ENCODE results near the gene SYNC. TPM values are rescaled to one million over a fixed set of nuclear protein-coding genes. Genes with fewer than 3 reads are reported as not detected.

The SYNC gene
- total RNA-seq, 2 experiments from 2014 or later, result 0.09 TPM; not detected in 1

- TF ChIP-seq EZH2phosphoT487 (IDR thresholded peaks at IDR 0.05; ENCODE audit: borderline replicate concordance, low read depth, low read length), result no peak
- no peak for TF ChIP-seq CTCF (conservative IDR thresholded peaks at IDR 0.05; ENCODE audit: low read length)
- intact Hi-C loops (cut with micrococcal nuclease; ENCODE audit: unreplicated experiment), result loop anchor here (5.0 kb wide), 1 partner anchor 173 kb away; no protein-coding TSS in a partner anchor
- no peaks in the 10 kb centered on the region for H4K20me1 ChIP-seq (ENCODE audit: insufficient read depth, low read length)
- H3K27ac ChIP-seq (ENCODE audit: low read depth, low read length, poor library complexity, severe bottlenecking), result no peak overlapping the region
- no peaks in the 10 kb centered on the region for H3K9me2 ChIP-seq (ENCODE audit: insufficient read depth, low read length)
- no peaks in the 10 kb centered on the region for H3K9me3 ChIP-seq (ENCODE audit: low read length)
- DNase-seq (ENCODE audit: low spot score), result no peak
- H3K4me1 ChIP-seq (ENCODE audit: insufficient read depth, low read length, poor library complexity, severe bottlenecking), result no peaks in the 10 kb centered on the region
- H3K4me2 ChIP-seq (ENCODE audit: low read length), result no peak overlapping the region
- no peak overlapping the region for H3K4me3 ChIP-seq (ENCODE audit: low read depth, low read length, poor library complexity, severe bottlenecking)
- no peak overlapping the region for H2AFZ ChIP-seq (ENCODE audit: low read length)
- ChIA-PET CTCF (ENCODE audit: unreplicated experiment) (no interaction called here), POLR2A (interaction anchor here (0.5 to 0.6 kb wide), 2 partner anchors 35 to 118 kb away, joined by 3 to 5 read pairs; no protein-coding TSS in a partner anchor)
- no TSS peak for BruUV-seq (replicated peaks)
- H3K36me3 ChIP-seq (ENCODE audit: insufficient read depth, low read length), result no peaks in the 10 kb centered on the region
- no peaks in the 10 kb centered on the region for H3K79me2 ChIP-seq (ENCODE audit: insufficient read depth, low read depth, low read length)
These were observed 7.3 kb downstream of the SYNC start for GRCh38 chr1:32695098-32695904.

- no peaks in the 10 kb centered on the region for H3K4me1 ChIP-seq (ENCODE audit: insufficient read depth, low read length, poor library complexity, severe bottlenecking)
- no TSS peak for BruUV-seq (replicated peaks)
- no peaks in the 10 kb centered on the region for H3K9me2 ChIP-seq (ENCODE audit: insufficient read depth, low read length)
- H3K4me3 ChIP-seq (ENCODE audit: low read depth, low read length, poor library complexity, severe bottlenecking), result no peak overlapping the region
- H4K20me1 ChIP-seq (ENCODE audit: insufficient read depth, low read length), result no peaks in the 10 kb centered on the region
- intact Hi-C loops (cut with micrococcal nuclease; ENCODE audit: unreplicated experiment), result no loop called here
- no peak for DNase-seq (ENCODE audit: low spot score)
- no peak overlapping the region for H3K4me2 ChIP-seq (ENCODE audit: low read length)
- H2AFZ ChIP-seq (ENCODE audit: low read length), result no peak overlapping the region
- no peak overlapping the region for H3K27ac ChIP-seq (ENCODE audit: low read depth, low read length, poor library complexity, severe bottlenecking)
- POLR2A ChIA-PET, result interaction anchor here (1.2 kb wide), 1 partner anchor 225 kb away, joined by 3 read pairs; no protein-coding TSS in a partner anchor
- CTCF ChIA-PET (ENCODE audit: unreplicated experiment), result no interaction called here
- TF ChIP-seq CTCF (conservative IDR thresholded peaks at IDR 0.05; ENCODE audit: low read length) (no peak), EZH2phosphoT487 (IDR thresholded peaks at IDR 0.05; ENCODE audit: borderline replicate concordance, low read depth, low read length) (no peak)
- H3K79me2 ChIP-seq (ENCODE audit: insufficient read depth, low read depth, low read length), result no peaks in the 10 kb centered on the region
- no peaks in the 10 kb centered on the region for H3K9me3 ChIP-seq (ENCODE audit: low read length)
- H3K36me3 ChIP-seq (ENCODE audit: insufficient read depth, low read length), result no peaks in the 10 kb centered on the region
These were observed 9.0 kb downstream of the SYNC start for GRCh38 chr1:32693455-32694174.
